ENCODE results near the gene LRRC7.

GRCh38 chr1:70041317-70042045 is 473.8 kb downstream of the LRRC7 start:
- TF ChIP-seq POLR2A (IDR thresholded peaks at IDR 0.05) (no peak), POLR2AphosphoS5 (IDR thresholded peaks at IDR 0.05) (no peak)
- TF ChIP-seq, protein P1, sequence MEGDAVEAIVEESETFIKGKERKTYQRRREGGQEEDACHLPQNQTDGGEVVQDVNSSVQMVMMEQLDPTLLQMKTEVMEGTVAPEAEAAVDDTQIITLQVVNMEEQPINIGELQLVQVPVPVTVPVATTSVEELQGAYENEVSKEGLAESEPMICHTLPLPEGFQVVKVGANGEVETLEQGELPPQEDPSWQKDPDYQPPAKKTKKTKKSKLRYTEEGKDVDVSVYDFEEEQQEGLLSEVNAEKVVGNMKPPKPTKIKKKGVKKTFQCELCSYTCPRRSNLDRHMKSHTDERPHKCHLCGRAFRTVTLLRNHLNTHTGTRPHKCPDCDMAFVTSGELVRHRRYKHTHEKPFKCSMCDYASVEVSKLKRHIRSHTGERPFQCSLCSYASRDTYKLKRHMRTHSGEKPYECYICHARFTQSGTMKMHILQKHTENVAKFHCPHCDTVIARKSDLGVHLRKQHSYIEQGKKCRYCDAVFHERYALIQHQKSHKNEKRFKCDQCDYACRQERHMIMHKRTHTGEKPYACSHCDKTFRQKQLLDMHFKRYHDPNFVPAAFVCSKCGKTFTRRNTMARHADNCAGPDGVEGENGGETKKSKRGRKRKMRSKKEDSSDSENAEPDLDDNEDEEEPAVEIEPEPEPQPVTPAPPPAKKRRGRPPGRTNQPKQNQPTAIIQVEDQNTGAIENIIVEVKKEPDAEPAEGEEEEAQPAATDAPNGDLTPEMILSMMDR (IDR thresholded peaks at IDR 0.05) = no peak

Data from prostate gland (tissue), 2 donors.